ENCODE data around the gene SAT1. TPM values are rescaled to one million over a fixed set of nuclear protein-coding genes. Genes with fewer than 3 reads are reported as not detected.
A peak's percentile ranks its signal among the peaks of the same experiment; 100 is the strongest.
"Not testable (repeated sequence)": the region's sequence is repeated elsewhere in the genome, so short reads cannot be mapped to it uniquely, and the experiment has no call there.

SAT1 gene
- total RNA-seq, 6 experiments from 2014 or later, result 215 to 640 (median 291) TPM

DNA sequence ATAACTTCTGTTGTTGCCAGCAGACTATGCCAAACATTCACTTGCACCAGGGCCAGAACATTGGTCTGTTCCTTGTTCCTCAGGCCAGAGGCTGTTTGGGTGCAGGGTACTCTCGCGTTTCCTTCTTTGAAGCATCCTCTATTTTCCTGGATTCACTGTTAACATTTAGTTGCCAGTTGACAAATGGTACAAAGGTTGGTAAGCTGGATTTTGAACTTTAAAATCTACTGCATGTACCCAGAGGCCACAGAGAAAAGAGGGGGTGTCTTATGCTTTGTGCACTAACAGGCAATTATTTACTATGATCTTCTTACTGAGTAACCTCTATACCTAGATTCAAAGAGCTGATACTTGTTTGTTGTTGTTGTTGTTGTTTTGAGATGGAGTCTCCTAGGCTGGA is 12.8 kb upstream of the SAT1 start:
- peaks cover 0 to 9% (median 0%) of the 10 kb centered on the region in 4 donors for H3K4me1 ChIP-seq
- ATAC-seq, result peak; percentile 46 to 78 (median 58)
- no peak overlapping the region for H3K4me3 ChIP-seq
- WGBS (ENCODE audit: insufficient coverage, low coverage, low lambda C conversion rate, missing lambda C conversion rate), result 33% methylated on average over 2 of the region's 2 CpGs
- no peak for TF ChIP-seq POLR2A (IDR thresholded peaks at IDR 0.05)
- no peak for TF ChIP-seq CTCF (IDR thresholded peaks at IDR 0.05)
- no peaks in the 10 kb centered on the region for H3K27me3 ChIP-seq
- intact Hi-C loops (cut with DNase I), result no loop called here
- peak overlapping the region in 1 of 3 donors; percentile 47 for H3K27ac ChIP-seq
- DNase-seq, result no peak
- no peaks in the 10 kb centered on the region for H3K36me3 ChIP-seq
- H3K9me3 ChIP-seq, result no peaks in the 10 kb centered on the region

DNA sequence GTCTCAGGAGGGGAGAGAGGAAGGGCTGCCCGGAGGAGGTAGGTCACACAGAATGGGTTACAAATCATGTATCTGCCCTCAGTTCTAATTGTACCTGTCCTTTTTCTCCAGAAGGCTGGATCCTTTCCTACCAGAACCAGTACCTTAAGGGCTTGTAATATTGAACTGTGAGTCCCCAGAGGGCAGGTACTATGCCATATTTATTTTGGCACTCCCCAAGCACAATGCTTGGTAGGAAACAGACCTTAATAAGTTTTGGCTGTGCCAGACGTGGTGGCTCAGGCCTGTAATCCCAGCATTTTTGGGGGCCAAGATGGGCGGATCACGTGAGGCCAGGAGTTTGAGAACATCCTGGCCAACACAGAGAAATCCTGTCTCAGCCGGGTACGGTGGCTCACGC is 11.9 kb upstream of the SAT1 start:
- intact Hi-C loops (cut with DNase I), result not testable (repeated sequence)
- 63% methylated on average over 4 of the region's 7 CpGs for WGBS (ENCODE audit: insufficient coverage, low coverage, low lambda C conversion rate, missing lambda C conversion rate)
- peak; percentile 27 to 71 (median 58) for ATAC-seq

DNA sequence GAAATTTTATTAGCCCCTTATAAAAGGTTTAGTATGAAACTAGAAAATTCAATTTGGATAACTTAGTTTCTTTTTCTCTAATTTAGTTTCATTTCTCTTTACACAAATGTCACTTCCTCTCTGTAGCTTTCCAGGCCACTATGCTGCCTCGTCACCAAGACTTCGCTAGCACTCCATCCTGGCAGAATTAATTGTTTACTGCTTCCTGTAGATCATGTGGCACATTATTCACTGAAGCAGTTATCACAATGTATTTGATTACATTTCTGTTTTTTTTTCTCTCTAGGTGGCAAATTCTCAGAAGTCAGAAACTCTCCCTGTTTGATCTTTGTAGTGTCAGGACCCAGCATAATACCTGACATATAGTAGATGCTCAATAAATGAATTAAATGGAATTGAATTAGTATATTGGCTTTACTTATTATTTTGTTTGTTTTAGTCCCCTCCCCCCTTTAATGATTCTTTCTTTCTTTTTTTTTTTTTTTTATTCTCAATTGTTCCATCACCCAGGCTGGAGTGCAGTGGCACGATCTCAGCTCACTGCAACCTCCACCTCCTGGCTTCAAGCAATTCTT is 9.3 kb upstream of the SAT1 start:
- TF ChIP-seq POLR2A (IDR thresholded peaks at IDR 0.05), result no peak
- peak overlapping the region; percentile 53 to 75 (median 67) for H3K27ac ChIP-seq
- no peaks in the 10 kb centered on the region for H3K9me3 ChIP-seq
- H3K4me3 ChIP-seq, result peak overlapping the region in 2 of 3 donors; percentile 6 to 12
- H3K4me1 ChIP-seq, result peaks cover 0 to 9% (median 0%) of the 10 kb centered on the region in 4 donors
- 29% methylated on average over 3 of the region's 3 CpGs for WGBS (ENCODE audit: insufficient coverage, low coverage, low lambda C conversion rate, missing lambda C conversion rate)
- H3K27me3 ChIP-seq, result no peaks in the 10 kb centered on the region
- intact Hi-C loops (cut with DNase I), result no loop called here
- DNase-seq (no peak), ATAC-seq (peak; percentile 49 to 82 (median 60))
- H3K36me3 ChIP-seq, result no peaks in the 10 kb centered on the region

More for the DNA sequence above, 11.9 kb upstream of the SAT1 start:
- not testable (repeated sequence) for DNase-seq, H3K4me1 ChIP-seq, H3K36me3 ChIP-seq, H3K9me3 ChIP-seq, H3K4me3 ChIP-seq, H3K27me3 ChIP-seq
- peak overlapping the region in 2 of 3 donors; percentile 26 to 47 for H3K27ac ChIP-seq

DNA sequence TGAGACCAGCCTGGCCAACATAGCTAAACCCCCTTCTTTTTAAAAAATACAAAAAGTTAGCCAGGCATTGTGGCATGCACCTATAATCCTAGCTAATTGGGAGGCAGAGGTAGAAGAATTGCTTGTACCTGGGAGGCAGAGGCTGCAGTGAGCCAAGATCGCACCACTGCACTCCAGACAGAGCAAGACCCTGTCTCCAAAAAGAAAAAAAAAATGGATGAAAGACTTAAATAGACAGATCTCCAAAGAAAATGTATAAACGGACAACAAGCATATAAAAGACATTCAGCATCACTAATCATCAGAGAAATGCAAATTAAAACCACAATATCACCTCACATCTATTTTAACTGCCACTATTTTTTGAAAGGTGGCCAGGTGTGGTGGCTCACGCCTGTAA is 6.6 kb upstream of the SAT1 start:
- Histone ChIP-seq H3K4me3 (no peak overlapping the region), H3K36me3 (no peaks in the 10 kb centered on the region), H3K9me3 (no peaks in the 10 kb centered on the region), H3K27me3 (no peaks in the 10 kb centered on the region), H3K4me1 (peaks cover 0 to 7% (median 0%) of the 10 kb centered on the region in 4 donors), H3K27ac (no peak overlapping the region)
- TF ChIP-seq POLR2A (IDR thresholded peaks at IDR 0.05), result no peak
- TF ChIP-seq CTCF (IDR thresholded peaks at IDR 0.05), result no peak
- intact Hi-C loops (cut with DNase I), result no loop called here
- 66% methylated on average over 3 of the region's 3 CpGs for WGBS (ENCODE audit: insufficient coverage, low coverage, low lambda C conversion rate, missing lambda C conversion rate)
- no peak for DNase-seq
- no peak for ATAC-seq

GRCh38 chrX:23779025-23779424 is 3.9 kb upstream of the SAT1 start:
- ATAC-seq, result no peak
- no peak for TF ChIP-seq CTCF (IDR thresholded peaks at IDR 0.05)
- 77% methylated on average over 4 of the region's 4 CpGs for WGBS (ENCODE audit: insufficient coverage, low coverage, low lambda C conversion rate, missing lambda C conversion rate)
- H3K36me3 ChIP-seq, result no peaks in the 10 kb centered on the region
- DNase-seq, result no peak
- H3K27me3 ChIP-seq, result no peaks in the 10 kb centered on the region
- intact Hi-C loops (cut with DNase I), result no loop called here
- no peak overlapping the region for H3K4me3 ChIP-seq
- peaks cover 0 to 5% (median 0%) of the 10 kb centered on the region in 4 donors for H3K4me1 ChIP-seq
- H3K9me3 ChIP-seq, result no peaks in the 10 kb centered on the region
- H3K27ac ChIP-seq, result no peak overlapping the region
